Renal cortex interstitium (tissue), 11 donors: ENCODE results near the gene NRAS. TPM values are rescaled to one million over a fixed set of nuclear protein-coding genes. Genes with fewer than 3 reads are reported as not detected.
A peak's percentile ranks its signal among the peaks of the same experiment; 100 is the strongest.

Source experiments
- DNase-seq, 11 donors: peaks; one replicate each; pipeline ENCODE4 v3.0.0-alpha.2; 2013; ENCODE audit warnings: low read depth in 9 of 11, low spot score in 4 of 11; ENCODE audit errors: extremely low read depth in 1 of 11
- polyA plus RNA-seq, 3 donors: library from polyadenylated mRNA; unstranded; fragments of 120-200 nt; gene quantifications; one replicate each; pipeline ENCODE4 v1.2.1, GENCODE V29; 2013; ENCODE audit not compliant: insufficient read length in 3 of 3

Gene NRAS
- polyA plus RNA-seq, 3 donors = 60.8 to 80.4 (median 66.6) TPM

- no peak for DNase-seq
These were observed 19.8 kb downstream of the NRAS start for GRCh38 chr1:114696810-114697209.

- DNase-seq = peak in 1 of 11 donors; percentile 4
These were observed 21.0 kb downstream of the NRAS start, which contains the start of gene AMPD1 for GRCh38 chr1:114695430-114696058. AMPD1 (minus strand) TSS chr1:114695546; CDS start chr1:114695471, 75 bp downstream.

DNA sequence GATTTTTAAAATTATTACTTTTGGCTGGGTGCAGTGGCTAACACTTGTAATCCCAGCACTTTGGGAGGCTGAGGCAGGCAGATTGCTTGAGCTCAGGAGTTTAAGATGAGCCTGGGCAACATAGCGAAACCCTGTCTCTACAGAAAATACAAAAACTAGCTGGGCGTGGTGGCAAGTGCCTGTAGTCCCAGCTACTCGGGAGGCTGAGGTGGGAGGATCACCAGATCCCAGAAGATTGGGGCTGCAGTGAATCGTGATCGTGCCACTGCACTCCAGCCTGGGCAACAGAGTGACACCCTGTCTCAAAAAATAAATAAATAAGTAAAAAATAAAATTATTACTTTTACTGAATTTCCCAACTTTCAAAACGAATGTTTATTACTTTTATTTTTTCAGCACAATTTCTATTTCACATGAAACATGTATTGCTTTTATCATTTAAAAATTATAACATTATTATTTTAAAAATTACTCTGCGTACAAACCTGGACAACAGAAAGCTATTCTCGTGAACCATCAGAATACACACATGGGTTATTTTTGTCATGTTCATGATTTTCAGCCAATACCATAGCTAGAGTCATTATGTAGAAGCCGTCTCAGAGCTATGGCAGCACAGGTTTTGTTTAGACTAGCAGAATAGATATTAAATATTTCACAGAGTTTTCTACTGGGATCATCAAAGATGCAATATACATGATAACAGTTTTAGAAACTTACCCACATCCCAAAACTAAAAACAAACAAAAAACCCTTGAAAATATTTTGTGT lies 21.8 kb downstream of the NRAS start:
- DNase-seq = no peak

DNA sequence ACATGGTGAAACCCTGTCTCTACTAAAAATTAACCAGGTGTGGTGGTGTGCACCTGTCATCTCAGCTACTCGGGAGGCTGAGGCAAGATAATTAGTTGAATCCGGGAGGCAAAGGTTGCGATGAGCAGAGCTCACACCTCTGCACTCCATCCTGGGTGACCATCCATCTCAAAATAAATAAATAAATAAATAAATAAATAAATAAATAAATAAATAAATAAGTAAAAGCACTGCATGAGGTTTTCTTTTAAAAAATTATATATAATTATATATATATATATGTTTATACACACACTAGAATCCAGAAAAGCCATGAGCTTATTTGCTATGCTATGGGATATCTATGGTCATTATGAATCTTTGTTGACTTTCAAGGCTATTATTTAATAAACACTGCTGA lies 23.6 kb downstream of the NRAS start:
- DNase-seq = no peak

- no peak for DNase-seq
These were observed 25.5 kb downstream of the NRAS start for GRCh38 chr1:114691061-114691460.

DNA sequence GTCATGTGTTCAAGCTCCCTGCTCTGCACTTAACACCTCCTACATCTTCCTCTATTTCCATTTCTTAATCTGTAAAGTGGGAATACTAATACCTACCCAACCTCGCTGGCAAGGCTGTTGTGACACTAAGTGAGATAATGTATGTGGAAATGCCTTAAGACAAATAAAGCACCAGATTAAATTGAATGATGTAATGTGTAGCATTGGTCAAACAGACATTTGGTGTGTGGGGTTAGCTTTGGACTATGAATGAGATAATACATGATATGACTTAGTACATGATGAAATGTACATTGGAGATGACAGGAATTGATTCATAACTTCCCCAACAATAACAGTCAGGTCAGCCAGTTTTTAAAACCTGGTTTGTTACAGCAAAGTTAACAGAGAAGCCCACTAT lies 26.4 kb downstream of the NRAS start:
- DNase-seq = no peak

- no peak for DNase-seq
These were observed 28.0 kb downstream of the NRAS start for GRCh38 chr1:114688526-114688925.

DNA sequence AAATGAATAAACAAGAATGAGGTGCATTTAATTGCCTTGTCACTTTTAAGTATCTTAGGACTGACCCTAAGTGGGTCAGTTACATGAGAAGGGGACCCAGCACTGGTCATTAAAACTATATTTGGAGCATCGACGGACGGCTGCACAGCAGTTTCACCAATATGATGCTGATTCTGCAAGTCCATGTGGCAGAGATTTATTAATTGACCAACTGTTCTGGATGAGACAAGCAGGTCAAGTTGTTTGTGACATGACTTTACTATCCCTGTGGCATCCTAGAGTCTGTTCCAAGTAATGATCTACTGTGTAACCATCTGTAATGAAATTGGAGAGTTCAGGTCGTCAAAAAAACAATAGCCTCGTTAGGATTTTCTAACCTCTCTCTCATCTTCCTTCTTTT lies 30.7 kb downstream of the NRAS start:
- DNase-seq = no peak

GRCh38 chr1:114677691-114678090 lies 38.9 kb downstream of the NRAS start:
- DNase-seq = no peak

GRCh38 chr1:114676115-114676514 lies 40.5 kb downstream of the NRAS start:
- no peak for DNase-seq

GRCh38 chr1:114671939-114672275 lies 44.7 kb downstream of the NRAS start:
- no peak for DNase-seq

GRCh38 chr1:114671011-114671938 lies 45.3 kb downstream of the NRAS start:
- no peak for DNase-seq

DNA sequence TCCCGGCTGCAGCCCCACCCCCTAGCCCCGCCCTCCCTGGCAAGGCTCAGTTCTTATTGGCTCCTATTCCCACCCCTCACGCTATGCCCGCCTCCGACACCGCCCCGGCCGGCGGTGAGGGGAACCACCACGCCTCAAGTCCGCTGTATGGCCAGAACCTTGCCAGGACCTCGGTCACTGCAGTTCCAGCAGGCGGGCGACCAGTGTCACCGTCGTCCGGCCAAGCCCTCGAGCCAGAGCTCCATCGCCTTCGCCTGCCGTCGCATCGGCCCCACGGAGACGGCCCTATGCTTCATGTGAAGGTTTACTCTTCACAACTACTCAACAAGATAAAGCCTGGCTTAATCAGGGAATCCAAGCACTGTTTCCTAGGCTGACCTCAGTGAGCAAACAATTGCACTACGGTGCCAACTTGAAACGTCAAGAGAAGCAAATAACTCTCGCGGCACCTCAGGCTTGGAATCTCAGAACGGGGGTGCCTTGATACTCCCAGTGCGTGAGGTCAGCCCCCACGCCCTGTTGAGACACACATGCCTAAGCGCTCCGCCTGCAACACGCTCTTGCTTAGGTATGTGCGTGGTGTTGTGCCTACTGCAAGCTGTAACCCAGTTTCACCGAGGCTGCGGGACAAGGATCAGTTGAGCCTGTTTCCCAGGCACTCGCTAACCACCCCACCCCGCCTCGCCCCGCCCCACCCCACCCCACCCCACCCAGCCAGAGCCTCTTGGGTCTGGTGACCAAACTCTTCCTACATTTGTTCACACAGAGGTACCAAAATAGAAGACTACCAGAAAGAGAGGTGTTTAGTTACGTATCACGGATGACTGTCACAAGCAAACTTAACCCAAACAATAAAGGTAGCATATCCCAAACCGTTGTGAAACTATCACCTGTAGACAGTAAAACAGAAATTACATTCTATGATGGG lies 46.2 kb downstream of the NRAS start:
- peak; percentile 75 to 88 (median 83) for DNase-seq

DNA sequence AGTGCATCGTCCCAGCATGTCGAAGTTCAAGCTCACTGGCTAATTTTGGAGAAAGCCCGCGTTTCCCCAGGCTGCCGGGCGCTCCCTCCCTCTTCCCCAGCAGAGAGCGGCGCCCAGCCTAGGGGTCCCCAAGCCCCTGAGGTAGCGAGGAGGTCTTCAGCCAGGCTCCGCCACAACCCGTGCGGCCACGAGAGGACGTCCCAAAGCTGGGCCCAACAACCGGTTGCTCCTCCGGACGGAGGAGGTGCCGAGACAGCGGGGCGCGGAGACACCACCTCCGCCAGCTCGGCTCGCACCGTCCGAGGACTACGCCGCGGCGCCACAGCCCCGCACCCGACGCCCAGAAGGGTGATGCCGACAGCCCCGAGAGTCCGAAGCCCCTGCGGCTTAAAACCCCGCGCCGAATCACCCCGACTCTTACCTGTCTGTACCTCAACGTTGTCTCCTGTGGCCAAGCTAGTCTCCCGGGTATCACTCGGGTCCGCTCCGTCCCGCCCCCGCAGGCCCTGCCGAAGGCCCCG lies 46.9 kb downstream of the NRAS start, which contains the start of gene DENND2C:
Gene DENND2C (minus strand): TSS at position 488 of the 521 bp plus-strand sequence. CDS start 44,065 bp downstream, outside the sequence.
- peak in 2 of 11 donors; percentile 2 to 23 for DNase-seq

- DNase-seq = no peak
These were observed 47.6 kb downstream of the NRAS start for GRCh38 chr1:114668784-114669561.

GRCh38 chr1:114668373-114668772 lies 48.2 kb downstream of the NRAS start:
- DNase-seq = no peak

GRCh38 chr1:114666954-114667353 lies 49.6 kb downstream of the NRAS start:
- DNase-seq = no peak

- no peak for DNase-seq
These were observed 56.3 kb downstream of the NRAS start for GRCh38 chr1:114660238-114660637.
